ENCODE results near the gene OSTF1.

Gene OSTF1, protein sequence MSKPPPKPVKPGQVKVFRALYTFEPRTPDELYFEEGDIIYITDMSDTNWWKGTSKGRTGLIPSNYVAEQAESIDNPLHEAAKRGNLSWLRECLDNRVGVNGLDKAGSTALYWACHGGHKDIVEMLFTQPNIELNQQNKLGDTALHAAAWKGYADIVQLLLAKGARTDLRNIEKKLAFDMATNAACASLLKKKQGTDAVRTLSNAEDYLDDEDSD

DNA sequence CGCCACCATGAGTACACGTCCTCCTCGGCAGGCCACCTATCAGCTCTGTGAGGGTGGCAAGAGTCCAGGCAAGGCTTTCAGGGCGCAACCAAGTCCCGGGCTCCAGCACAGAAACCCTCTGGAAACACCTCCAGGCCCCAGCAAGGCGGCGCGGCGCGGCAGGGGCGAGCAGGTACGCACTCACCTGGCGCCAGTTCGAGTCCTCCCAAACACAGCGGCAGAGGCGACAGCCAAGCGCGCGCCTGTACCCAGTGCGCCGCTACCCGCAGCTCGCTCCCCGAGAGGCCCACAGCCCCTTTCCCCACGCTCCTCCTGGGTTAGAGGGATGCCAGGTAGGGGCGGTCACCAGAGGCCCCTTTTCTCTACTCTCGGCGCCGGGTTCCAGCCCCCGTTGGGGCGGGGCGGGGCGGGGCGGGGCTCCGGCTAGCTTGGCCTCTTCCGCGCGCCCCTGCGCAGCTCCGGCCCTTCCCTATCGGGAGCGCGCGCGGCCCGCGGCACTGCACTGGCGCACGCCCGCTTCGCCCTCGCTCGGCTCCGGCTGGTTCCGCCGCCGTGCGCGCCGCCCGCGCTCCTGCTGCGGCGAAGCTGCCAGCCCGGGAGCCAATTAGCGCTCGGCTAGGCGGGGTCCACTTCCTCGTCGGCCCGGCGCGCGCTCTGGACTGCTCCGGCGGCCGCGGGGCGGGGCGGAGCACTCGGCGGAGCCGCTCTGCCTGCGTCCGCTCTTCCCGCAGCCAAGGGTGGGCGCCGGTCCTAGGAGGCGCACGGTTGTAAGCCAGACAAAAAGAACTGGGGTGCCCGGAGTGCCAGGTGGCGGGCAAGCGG lies at the start of gene OSTF1, which contains the start of gene NMRK1:
Gene OSTF1 (plus strand): TSS at position 691 of the 822 bp plus-strand sequence. CDS start 179 bp downstream, outside the sequence.
Gene NMRK1 (minus strand): TSS at position 332 of the 822 bp plus-strand sequence. CDS start 5,040 bp downstream, outside the sequence.
- TF ChIP-seq MYC (IDR thresholded peaks at IDR 0.05; ENCODE audit: low read depth, low read length) (no peak), POLR2A (IDR thresholded peaks at IDR 0.05; ENCODE audit: extremely low read depth, insufficient read length) (peak; percentile 42)
- H3K4me3 ChIP-seq (ENCODE audit: low read depth, low read length): peak within 1 kb of the TSS; percentile 72
- peak; percentile 92 for DNase-seq (ENCODE audit: low read depth)

DNA sequence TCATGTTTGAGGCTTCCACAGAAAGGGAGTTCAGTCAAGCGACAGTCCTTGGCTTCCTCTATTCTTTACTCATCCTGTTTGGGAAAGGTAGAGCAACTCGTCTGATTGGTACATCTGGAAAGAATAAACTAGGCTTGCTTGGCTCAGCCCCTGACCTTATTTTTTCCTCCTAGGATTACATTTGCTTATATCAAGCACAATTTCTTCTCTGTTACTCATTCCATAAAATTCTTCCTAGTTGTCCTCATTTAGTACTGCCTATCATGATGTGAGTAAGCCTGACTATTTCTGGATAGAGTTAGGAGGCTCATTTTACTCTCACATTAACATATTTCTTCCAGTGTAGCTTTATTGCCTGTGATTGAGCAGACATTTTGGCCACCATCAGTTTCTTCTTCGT lies 49.3 kb upstream of the OSTF1 start:
- TF ChIP-seq, protein P1, sequence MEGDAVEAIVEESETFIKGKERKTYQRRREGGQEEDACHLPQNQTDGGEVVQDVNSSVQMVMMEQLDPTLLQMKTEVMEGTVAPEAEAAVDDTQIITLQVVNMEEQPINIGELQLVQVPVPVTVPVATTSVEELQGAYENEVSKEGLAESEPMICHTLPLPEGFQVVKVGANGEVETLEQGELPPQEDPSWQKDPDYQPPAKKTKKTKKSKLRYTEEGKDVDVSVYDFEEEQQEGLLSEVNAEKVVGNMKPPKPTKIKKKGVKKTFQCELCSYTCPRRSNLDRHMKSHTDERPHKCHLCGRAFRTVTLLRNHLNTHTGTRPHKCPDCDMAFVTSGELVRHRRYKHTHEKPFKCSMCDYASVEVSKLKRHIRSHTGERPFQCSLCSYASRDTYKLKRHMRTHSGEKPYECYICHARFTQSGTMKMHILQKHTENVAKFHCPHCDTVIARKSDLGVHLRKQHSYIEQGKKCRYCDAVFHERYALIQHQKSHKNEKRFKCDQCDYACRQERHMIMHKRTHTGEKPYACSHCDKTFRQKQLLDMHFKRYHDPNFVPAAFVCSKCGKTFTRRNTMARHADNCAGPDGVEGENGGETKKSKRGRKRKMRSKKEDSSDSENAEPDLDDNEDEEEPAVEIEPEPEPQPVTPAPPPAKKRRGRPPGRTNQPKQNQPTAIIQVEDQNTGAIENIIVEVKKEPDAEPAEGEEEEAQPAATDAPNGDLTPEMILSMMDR (IDR thresholded peaks at IDR 0.05; ENCODE audit: low read depth, low read length): no peak
- TF ChIP-seq POLR2A (IDR thresholded peaks at IDR 0.05; ENCODE audit: extremely low read depth, insufficient read length) (no peak), MYC (IDR thresholded peaks at IDR 0.05; ENCODE audit: low read depth, low read length) (no peak)
- TF ChIP-seq, protein P2, sequence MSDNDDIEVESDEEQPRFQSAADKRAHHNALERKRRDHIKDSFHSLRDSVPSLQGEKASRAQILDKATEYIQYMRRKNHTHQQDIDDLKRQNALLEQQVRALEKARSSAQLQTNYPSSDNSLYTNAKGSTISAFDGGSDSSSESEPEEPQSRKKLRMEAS (IDR thresholded peaks at IDR 0.05; ENCODE audit: low read depth, low read length): no peak
- H3K4me3 ChIP-seq (ENCODE audit: low read depth, low read length): no peak overlapping the region
- DNase-seq (ENCODE audit: low read depth): no peak

DNA sequence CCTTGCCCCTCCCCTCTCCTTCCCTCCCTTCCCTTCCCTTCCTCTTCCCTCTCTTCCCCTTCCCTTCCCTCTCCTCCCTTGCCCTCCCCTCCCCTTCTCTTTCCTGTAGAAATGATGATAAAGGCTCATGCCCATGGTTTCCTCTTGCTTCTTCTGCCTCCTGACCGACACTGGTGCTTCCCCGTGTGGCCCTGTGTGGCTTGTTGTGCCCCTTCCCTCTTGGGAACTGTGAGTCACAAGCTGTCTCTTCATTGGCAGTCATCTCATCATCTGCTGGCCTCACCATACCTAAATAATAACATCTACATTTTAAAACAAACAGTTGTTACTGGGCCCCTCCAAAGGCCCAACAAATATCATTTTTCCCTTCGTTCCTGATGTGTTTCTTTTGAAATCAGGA lies 48.5 kb upstream of the OSTF1 start:
- TF ChIP-seq POLR2A (IDR thresholded peaks at IDR 0.05; ENCODE audit: extremely low read depth, insufficient read length) (no peak), MYC (IDR thresholded peaks at IDR 0.05; ENCODE audit: low read depth, low read length) (no peak)
- TF ChIP-seq, protein P2 (IDR thresholded peaks at IDR 0.05; ENCODE audit: low read depth, low read length): no peak
- peak; percentile 43 for DNase-seq (ENCODE audit: low read depth)
- no peak overlapping the region for H3K4me3 ChIP-seq (ENCODE audit: low read depth, low read length)

DNA sequence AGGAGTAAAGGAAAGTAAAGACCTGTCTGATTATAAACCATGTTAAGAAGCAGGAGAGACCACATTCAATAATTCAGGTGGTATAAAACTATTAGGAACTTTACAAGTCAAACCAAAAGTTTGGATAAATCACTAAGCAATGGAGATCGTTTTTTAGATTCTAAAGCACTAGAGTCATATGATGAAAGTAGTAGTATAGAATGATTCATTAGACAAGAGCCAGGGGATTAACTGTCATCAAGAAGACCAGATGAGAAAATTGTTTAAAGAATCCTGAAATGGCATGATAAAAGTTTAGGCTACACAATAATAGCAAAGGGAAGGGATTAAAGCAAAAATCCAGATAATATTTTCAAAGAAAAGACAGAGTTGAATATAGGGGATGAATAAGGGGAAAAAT lies 47.3 kb upstream of the OSTF1 start:
- no peak for DNase-seq (ENCODE audit: low read depth)
- no peak overlapping the region for H3K4me3 ChIP-seq (ENCODE audit: low read depth, low read length)
- no peak for TF ChIP-seq MYC (IDR thresholded peaks at IDR 0.05; ENCODE audit: low read depth, low read length)
- TF ChIP-seq, protein P1 (IDR thresholded peaks at IDR 0.05; ENCODE audit: low read depth, low read length): no peak
- TF ChIP-seq, protein P2 (IDR thresholded peaks at IDR 0.05; ENCODE audit: low read depth, low read length): no peak
- TF ChIP-seq POLR2A (IDR thresholded peaks at IDR 0.05; ENCODE audit: extremely low read depth, insufficient read length): no peak

DNA sequence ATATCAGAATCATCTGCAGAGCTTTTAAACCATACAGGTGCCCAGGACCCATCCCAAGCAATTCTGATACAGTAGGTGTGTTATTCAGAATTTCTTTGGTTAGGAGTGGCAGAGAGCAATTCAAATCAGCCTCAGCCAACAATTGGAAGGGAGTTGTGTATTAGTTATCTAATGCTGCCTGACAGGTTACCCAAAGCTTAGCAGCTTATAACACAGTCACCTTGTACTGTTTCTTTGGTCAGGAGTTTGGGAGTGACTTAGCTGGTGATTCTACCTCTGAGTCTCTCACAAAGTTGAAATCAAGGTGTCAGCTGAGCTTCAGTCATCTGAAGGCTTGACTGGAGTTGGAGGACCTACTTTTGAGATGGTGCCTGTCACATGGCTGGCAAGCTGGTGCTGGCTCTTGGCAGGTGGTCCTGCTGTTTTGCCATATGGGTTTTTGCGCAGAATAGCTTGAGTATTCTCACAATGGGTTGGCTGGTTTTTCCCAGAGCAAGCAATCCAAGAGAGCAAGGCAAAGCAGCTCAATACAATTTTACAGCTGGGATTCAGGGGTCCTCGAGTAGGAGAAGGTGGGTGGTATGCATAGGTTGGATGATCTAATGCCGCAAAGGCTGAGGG lies 41.5 kb upstream of the OSTF1 start:
- no peak for TF ChIP-seq MYC (IDR thresholded peaks at IDR 0.05; ENCODE audit: low read depth, low read length)
- TF ChIP-seq POLR2A (IDR thresholded peaks at IDR 0.05; ENCODE audit: extremely low read depth, insufficient read length): no peak
- TF ChIP-seq, protein P2 (IDR thresholded peaks at IDR 0.05; ENCODE audit: low read depth, low read length): no peak
- TF ChIP-seq, protein P1 (IDR thresholded peaks at IDR 0.05; ENCODE audit: low read depth, low read length): no peak
- no peak overlapping the region for H3K4me3 ChIP-seq (ENCODE audit: low read depth, low read length)
- no peak for DNase-seq (ENCODE audit: low read depth)

DNA sequence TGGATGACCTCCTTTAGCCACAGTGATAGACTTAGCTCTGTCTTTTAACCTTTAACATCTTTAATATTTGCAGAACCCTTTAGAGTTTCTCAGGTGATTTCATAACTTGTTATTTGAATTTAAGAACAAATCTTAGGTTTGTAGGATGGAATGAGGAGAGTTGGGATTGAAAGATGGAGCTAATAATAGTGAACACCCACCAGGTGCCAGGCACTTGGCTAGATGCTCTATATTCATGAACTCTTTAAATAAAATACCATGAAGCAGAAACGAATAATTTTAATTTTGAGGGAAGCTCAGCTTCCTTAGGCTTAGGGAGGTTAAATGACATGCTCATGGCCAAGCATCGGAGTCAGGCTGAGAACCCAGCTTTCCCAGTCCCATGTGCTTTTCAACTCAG lies 40.8 kb upstream of the OSTF1 start:
- DNase-seq (ENCODE audit: low read depth): no peak
- H3K4me3 ChIP-seq (ENCODE audit: low read depth, low read length): no peak overlapping the region
- TF ChIP-seq, protein P1 (IDR thresholded peaks at IDR 0.05; ENCODE audit: low read depth, low read length): no peak
- TF ChIP-seq POLR2A (IDR thresholded peaks at IDR 0.05; ENCODE audit: extremely low read depth, insufficient read length): no peak
- no peak for TF ChIP-seq MYC (IDR thresholded peaks at IDR 0.05; ENCODE audit: low read depth, low read length)

All from NB4 (cell line).